A549 (cell line): Measurements from ENCODE around the gene CREB3L1. TPM values are rescaled to one million over a fixed set of nuclear protein-coding genes. Genes with fewer than 3 reads are reported as not detected.

Experiments
- ATAC-seq, 2 experiments: fragments of 200-7000 bp in 1 of 2; fragments of >200 bp in 1 of 2; cut with Nextera tagmentation in 1 of 2; cut with Tn5 transposase in 1 of 2; 3 replicates each; pipeline versions ENCODE4 v1.8.0 to v1.9.1; 2018 to 2020; ENCODE audit warnings: mild to moderate bottlenecking in 1 of 2, moderate library complexity in 1 of 2
- CTCF ChIA-PET: fragments of 300-600 bp; sonication (Branson Sonifier 250); formaldehyde crosslinking; extraction: SDS; loops from one replicate; lab custom pipeline; 2021; ENCODE audit warnings: antibody characterized with exemption, inconsistent platforms; lab: Yijun Ruan, JAX
- POLR2A ChIA-PET: fragments of 350-600 bp; formaldehyde crosslinking; extraction: SDS; loops from one replicate; lab custom pipeline; 2021; ENCODE audit warnings: antibody characterized with exemption, inconsistent platforms; lab: Yijun Ruan, JAX
- DNase-seq, 2 experiments: peaks; one replicate each; pipeline versions ENCODE4 v3.0.0 to v3.0.0-alpha.2; 2011 to 2016; ENCODE audit warnings: low read depth in 1 of 2, low spot score in 1 of 2
- FAIRE-seq: peaks from 2 replicates; lab custom pipeline; 2011; peaks lifted over from hg19 to GRCh38; lab: Jason Lieb, UNC
- H3K27ac ChIP-seq, 2 experiments: fragments of >200 bp; sonication (Bioruptor Twin); formaldehyde crosslinking; 3 replicates each; pipeline ENCODE4 v1.5.1; 2016 to 2017
- H3K4me1 ChIP-seq: fragments of >200 bp; sonication (Bioruptor Twin); formaldehyde crosslinking; 3 replicates; pipeline ENCODE4 v1.6.1; 2016
- H3K4me2 ChIP-seq: fragments of >200 bp; sonication (Bioruptor Twin); formaldehyde crosslinking; 3 replicates; pipeline ENCODE4 v1.6.1; 2016
- H3K4me3 ChIP-seq: fragments of >200 bp; sonication (Bioruptor Twin); formaldehyde crosslinking; 3 replicates; pipeline ENCODE4 v1.5.1; 2016
- H3K9me3 ChIP-seq: fragments of >200 bp; sonication (Bioruptor Twin); formaldehyde crosslinking; 3 replicates; pipeline ENCODE4 v1.6.1; 2016
- BCL3 ChIP-seq: fragments of >200 bp; sonication (Bioruptor Twin); formaldehyde crosslinking; IDR thresholded peaks from 3 replicates; pipeline ENCODE4 v1.6.1; 2016
- CEBPB ChIP-seq, 2 experiments: fragments of >200 bp in 1 of 2; sonication (Bioruptor Twin) in 1 of 2; formaldehyde crosslinking in 1 of 2; IDR thresholded peaks; 2 replicates each; pipeline ENCODE4 v1.6.1; 2012 to 2016
- CHD2 ChIP-seq: fragments of 150-350 bp; IDR thresholded peaks from 2 replicates; pipeline ENCODE4 v1.6.1; 2014; ENCODE audit warnings: low read length; ENCODE audit not compliant: partially characterized antibody
- CHD4 ChIP-seq: fragments of 200-600 bp; sonication (generic); IDR thresholded peaks from 2 replicates; pipeline ENCODE4 v1.6.1; 2016; ENCODE audit warnings: antibody characterized with exemption, mild to moderate bottlenecking, borderline replicate concordance
- EHF ChIP-seq: fragments of 250-450 bp; sonication (Bioruptor Pico); IDR thresholded peaks from 2 replicates; pipeline ENCODE4 v1.5.0; 2020; ENCODE audit warnings: mild to moderate bottlenecking
- EHMT2 ChIP-seq: fragments of 200-600 bp; sonication (generic); IDR thresholded peaks from 2 replicates; pipeline ENCODE4 v1.6.1; 2016; ENCODE audit warnings: antibody characterized with exemption, low read depth, mild to moderate bottlenecking, moderate library complexity
- EP300 ChIP-seq, 2 experiments: fragments of >200 bp; sonication (Bioruptor Twin); formaldehyde crosslinking; IDR thresholded peaks; 2 replicates in 1 of 2; 3 replicates in 1 of 2; pipeline ENCODE4 v1.6.1; 2016 to 2017
- FOSB ChIP-seq: fragments of 250-450 bp; sonication (Bioruptor Pico); IDR thresholded peaks from 2 replicates; pipeline ENCODE4 v1.5.0; 2020; ENCODE audit warnings: mild to moderate bottlenecking, moderate library complexity
- FOSL2 ChIP-seq, 2 experiments: fragments of 450-650 bp in 1 of 2; fragments of >200 bp in 1 of 2; sonication (Bioruptor Twin) in 1 of 2; formaldehyde crosslinking; IDR thresholded peaks; 2 replicates each; pipeline versions ENCODE4 v1.5.0 to v1.6.1; 2016 to 2020; ENCODE audit warnings: mild to moderate bottlenecking in 1 of 2, moderate library complexity in 1 of 2
- HES2 ChIP-seq: fragments of >200 bp; sonication (Bioruptor Twin); formaldehyde crosslinking; IDR thresholded peaks from 2 replicates; pipeline ENCODE4 v1.6.1; 2016
- HMGXB4 ChIP-seq: fragments of 250-450 bp; sonication (Bioruptor Pico); IDR thresholded peaks from 2 replicates; pipeline ENCODE4 v1.5.0; 2021; ENCODE audit warnings: mild to moderate bottlenecking, moderate library complexity, borderline replicate concordance
- HOXA7 ChIP-seq: fragments of 250-450 bp; sonication (Bioruptor Pico); IDR thresholded peaks from 2 replicates; pipeline ENCODE4 v1.5.0; 2020; ENCODE audit warnings: mild to moderate bottlenecking, moderate library complexity
- JUN ChIP-seq, 2 experiments: fragments of >200 bp; sonication (Bioruptor Twin); formaldehyde crosslinking; IDR thresholded peaks; 2 replicates in 1 of 2; 3 replicates in 1 of 2; pipeline ENCODE4 v1.6.1; 2016 to 2017
- KDM1A ChIP-seq: fragments of 200-600 bp; sonication (generic); IDR thresholded peaks from 2 replicates; pipeline ENCODE4 v1.6.1; 2016; ENCODE audit warnings: low read depth, mild to moderate bottlenecking
- MAX ChIP-seq: IDR thresholded peaks from 2 replicates; pipeline ENCODE4 v1.6.1; 2012
- NFE2L2 ChIP-seq: fragments of 150-350 bp; conservative IDR thresholded peaks from 2 replicates; pipeline ENCODE4 v1.6.1; 2014; ENCODE audit warnings: low read length
- NR3C1 ChIP-seq: fragments of >200 bp; sonication (Bioruptor Twin); formaldehyde crosslinking; IDR thresholded peaks from 3 replicates; pipeline ENCODE4 v1.6.1; 2017
- PHF8 ChIP-seq: fragments of 200-600 bp; sonication (generic); IDR thresholded peaks from 2 replicates; pipeline ENCODE4 v1.6.1; 2016; ENCODE audit warnings: low read depth, mild to moderate bottlenecking, antibody characterized with exemption, moderate library complexity, borderline replicate concordance
- RCOR1 ChIP-seq: fragments of 150-350 bp; IDR thresholded peaks from 2 replicates; pipeline ENCODE4 v1.6.1; 2014; ENCODE audit warnings: antibody characterized with exemption, low read length, low read depth
- SMC3 ChIP-seq: fragments of >200 bp; sonication (Bioruptor Twin); formaldehyde crosslinking; IDR thresholded peaks from 3 replicates; pipeline ENCODE4 v1.6.1; 2018; ENCODE audit warnings: inconsistent platforms
- TP53 ChIP-seq: fragments of 250-450 bp; sonication (Bioruptor Pico); IDR thresholded peaks from 2 replicates; pipeline ENCODE4 v1.5.0; 2021; ENCODE audit warnings: mild to moderate bottlenecking, moderate library complexity
- ZSCAN20 ChIP-seq: fragments of 250-450 bp; sonication (Bioruptor Pico); IDR thresholded peaks from 2 replicates; pipeline ENCODE4 v1.8.0; 2022; ENCODE audit warnings: mild to moderate bottlenecking, moderate library complexity
- WGBS: methylation state at CpG from one replicate; pipeline ENCODE4 v1.1.6; 2017; ENCODE audit errors: missing lambda C conversion rate; 5-methylcytosine and 5-hydroxymethylcytosine counted together
- polyA plus RNA-seq, 4 experiments: library from polyadenylated mRNA; depleted of rRNA in 3 of 4; stranded (reverse); fragments of >200 nt; fragmentation: RNase III in 1 of 4; extraction: RNeasy Plus Mini Kit Qiagen cat#74134 plus additional on column Dnase treatment in 1 of 4; gene quantifications; 2 replicates in 3 of 4; 3 replicates in 1 of 4; pipeline ENCODE4 v1.2.3, GENCODE V29; 2011 to 2017

The CREB3L1 gene
- polyA plus RNA-seq, 2 of the 4 experiments (the other 2 are of a cell fraction) = 0.61 to 2.3 TPM

- ChIA-PET POLR2A (interaction anchor here (1.6 kb wide), 1 partner anchor 105 kb away, joined by 4 read pairs; no protein-coding TSS in a partner anchor), CTCF (interaction anchor here (0.6 to 25.2 kb wide), 22 partner anchors 10 to 315 kb away, joined by 3 to 325 read pairs (median 4); partner anchors contain the start of gene CHRM4)
- Histone ChIP-seq H3K4me3 (peak overlapping the region; percentile 84), H3K4me2 (peak overlapping the region; percentile 99), H3K27ac (peak overlapping the region; percentile 77 to 96), H3K4me1 (peaks cover 16% of the 10 kb centered on the region), H3K9me3 (no peaks in the 10 kb centered on the region)
- TF ChIP-seq PHF8 = peak; percentile 53
- no peak for TF ChIP-seq FOSL2 (IDR thresholded peaks at IDR 0.05)
- no peak for TF ChIP-seq FOSL2 (CRISPR knock-in tag; IDR thresholded peaks at IDR 0.05)
- TF ChIP-seq BCL3 = peak; percentile 15; the same call in 2 of the 3 replicates
- ATAC-seq (peak; percentile 4 to 16; a peak in 5 of 6 replicates), DNase-seq (no peak), FAIRE-seq (no peak)
- 24% methylated on average over 47 of the region's 63 CpGs for WGBS
Observed at GRCh38 chr11:46347637-46348311, 70.3 kb downstream of the CREB3L1 start.

- H3K27ac ChIP-seq = peak overlapping the region; percentile 77 to 96; a peak in 5 of 6 replicates
- H3K4me3 ChIP-seq = peak overlapping the region; percentile 84
- ATAC-seq = no peak
- CTCF ChIA-PET = interaction anchor here (0.6 to 25.2 kb wide), 12 partner anchors 9 to 383 kb away, joined by 3 to 325 read pairs (median 4); no protein-coding TSS in a partner anchor
- peaks cover 16% of the 10 kb centered on the region for H3K4me1 ChIP-seq
- H3K9me3 ChIP-seq = no peaks in the 10 kb centered on the region
- TF ChIP-seq EHMT2 = no peak
- no peak for TF ChIP-seq TP53 (CRISPR knock-in tag)
- no peak for TF ChIP-seq FOSB
- TF ChIP-seq NFE2L2 = no peak
- TF ChIP-seq BCL3 = no peak
- TF ChIP-seq HMGXB4 (CRISPR knock-in tag) = no peak
- no peak for TF ChIP-seq RCOR1
- no peak for TF ChIP-seq EP300 (IDR thresholded peaks at IDR 0.05)
- no peak for TF ChIP-seq CHD2
- TF ChIP-seq HES2 = no peak
- no peak for TF ChIP-seq CEBPB (IDR thresholded peaks at IDR 0.05)
- no peak for TF ChIP-seq ZSCAN20 (CRISPR knock-in tag)
- TF ChIP-seq NR3C1 = no peak
- no peak for TF ChIP-seq JUN (IDR thresholded peaks at IDR 0.05)
- TF ChIP-seq HOXA7 (CRISPR knock-in tag) = no peak
- no peak for TF ChIP-seq EHF (CRISPR knock-in tag)
- no peak for TF ChIP-seq SMC3
- TF ChIP-seq MAX = no peak
- no peak for TF ChIP-seq KDM1A
- TF ChIP-seq CHD4 = no peak
- no peak for DNase-seq
- H3K4me2 ChIP-seq = peak overlapping the region; percentile 99
- FAIRE-seq = no peak
- POLR2A ChIA-PET = no interaction called here
- WGBS = 84% methylated on average over 18 of the region's 18 CpGs
Observed at GRCh38 chr11:46348566-46349401, 71.3 kb downstream of the CREB3L1 start.
